Type B pancreatic cell (in vitro differentiated cells): ENCODE measurements around the gene MED6. TPM values are rescaled to one million over a fixed set of nuclear protein-coding genes. Genes with fewer than 3 reads are reported as not detected.

ENCODE experiments used
- DNase-seq: peaks from one replicate; pipeline ENCODE4 v3.0.0; 2021; ENCODE audit warnings: mixed read lengths; ENCODE audit not compliant: unreplicated experiment; ENCODE audit errors: extremely low spot score
- H3K27ac Mint-ChIP-seq: 2 replicates; pipeline ENCODE4 v1.8.0; 2021; ENCODE audit warnings: mild to moderate bottlenecking, mixed read lengths
- H3K27me3 Mint-ChIP-seq: 2 replicates; pipeline ENCODE4 v1.8.0; 2021; ENCODE audit warnings: mixed read lengths
- H3K36me3 Mint-ChIP-seq: 2 replicates; pipeline ENCODE4 v1.8.0; 2021; ENCODE audit warnings: mixed read lengths
- H3K4me1 Mint-ChIP-seq: one replicate; pipeline ENCODE4 v1.8.0; 2021; ENCODE audit warnings: mixed read lengths; ENCODE audit not compliant: unreplicated experiment
- H3K4me3 Mint-ChIP-seq: 2 replicates; pipeline ENCODE4 v1.8.0; 2021; ENCODE audit warnings: mild to moderate bottlenecking, mixed read lengths
- H3K9me3 Mint-ChIP-seq: 2 replicates; pipeline ENCODE4 v1.8.0; 2021; ENCODE audit warnings: mixed read lengths
- total RNA-seq: library from RNA; stranded (reverse); gene quantifications from 2 replicates; pipeline ENCODE4 v1.2.1, GENCODE V29; 2021; ENCODE audit warnings: low replicate concordance
- TF ChIP-seq, protein P1 (sequence below): fragments of 200-600 bp; sonication (generic); conservative IDR thresholded peaks from 2 replicates; pipeline ENCODE4 v1.5.0; 2021; ENCODE audit warnings: antibody characterized with exemption, mild to moderate bottlenecking

Gene MED6
- total RNA-seq, 1 donor from 2014 or later, result 46.5 TPM

DNA sequence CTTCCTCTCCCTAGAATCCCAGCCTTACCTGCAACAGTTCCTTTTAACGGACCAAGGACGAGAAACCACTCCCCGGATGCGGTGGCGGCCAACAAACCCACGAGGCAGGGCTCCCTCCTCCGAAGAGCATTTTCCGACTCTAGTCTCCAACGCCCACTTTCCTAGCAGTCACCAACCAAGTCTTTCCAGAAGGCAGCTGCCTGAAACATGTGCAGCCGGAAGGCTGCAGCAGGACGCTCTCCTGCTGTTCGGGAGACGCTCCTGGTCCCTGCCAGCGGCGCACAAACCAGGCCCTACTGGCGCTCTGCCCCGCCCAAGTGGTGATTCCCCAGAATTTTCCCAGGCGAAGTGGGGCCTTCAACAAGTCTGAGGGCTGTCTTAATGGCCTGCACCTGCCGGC is 44.6 kb downstream of the MED6 start:
- H3K27ac Mint-ChIP-seq, result no peak overlapping the region
- H3K36me3 Mint-ChIP-seq, result peaks cover 3% of the 10 kb centered on the region
- no peaks in the 10 kb centered on the region for H3K4me1 Mint-ChIP-seq
- TF ChIP-seq, protein P1, sequence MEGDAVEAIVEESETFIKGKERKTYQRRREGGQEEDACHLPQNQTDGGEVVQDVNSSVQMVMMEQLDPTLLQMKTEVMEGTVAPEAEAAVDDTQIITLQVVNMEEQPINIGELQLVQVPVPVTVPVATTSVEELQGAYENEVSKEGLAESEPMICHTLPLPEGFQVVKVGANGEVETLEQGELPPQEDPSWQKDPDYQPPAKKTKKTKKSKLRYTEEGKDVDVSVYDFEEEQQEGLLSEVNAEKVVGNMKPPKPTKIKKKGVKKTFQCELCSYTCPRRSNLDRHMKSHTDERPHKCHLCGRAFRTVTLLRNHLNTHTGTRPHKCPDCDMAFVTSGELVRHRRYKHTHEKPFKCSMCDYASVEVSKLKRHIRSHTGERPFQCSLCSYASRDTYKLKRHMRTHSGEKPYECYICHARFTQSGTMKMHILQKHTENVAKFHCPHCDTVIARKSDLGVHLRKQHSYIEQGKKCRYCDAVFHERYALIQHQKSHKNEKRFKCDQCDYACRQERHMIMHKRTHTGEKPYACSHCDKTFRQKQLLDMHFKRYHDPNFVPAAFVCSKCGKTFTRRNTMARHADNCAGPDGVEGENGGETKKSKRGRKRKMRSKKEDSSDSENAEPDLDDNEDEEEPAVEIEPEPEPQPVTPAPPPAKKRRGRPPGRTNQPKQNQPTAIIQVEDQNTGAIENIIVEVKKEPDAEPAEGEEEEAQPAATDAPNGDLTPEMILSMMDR, result no peak
- H3K27me3 Mint-ChIP-seq, result no peaks in the 10 kb centered on the region
- H3K9me3 Mint-ChIP-seq, result no peaks in the 10 kb centered on the region
- no peak for DNase-seq
- no peak overlapping the region for H3K4me3 Mint-ChIP-seq

DNA sequence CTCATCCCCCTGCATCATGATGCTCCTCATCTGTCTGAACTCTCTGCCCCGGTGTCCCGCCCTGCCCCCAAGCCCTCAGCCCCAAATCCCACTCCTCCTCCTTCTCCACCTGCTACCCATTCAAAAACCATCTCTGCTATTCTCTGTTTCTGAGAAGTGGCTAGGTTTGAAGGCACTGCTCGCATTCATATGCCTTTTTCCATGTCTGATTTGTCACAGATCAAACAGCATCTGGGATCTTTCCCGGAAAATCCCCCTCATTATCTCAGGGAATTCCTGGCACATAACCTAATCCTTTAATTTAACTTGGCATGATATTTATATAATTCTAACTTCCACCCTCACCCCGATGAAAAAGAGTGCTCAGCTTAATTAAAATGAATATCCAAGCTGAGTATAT is 62.4 kb downstream of the MED6 start:
- DNase-seq, result no peak
- peaks cover 8% of the 10 kb centered on the region for H3K36me3 Mint-ChIP-seq
- TF ChIP-seq, protein P1, result no peak
- H3K4me1 Mint-ChIP-seq, result no peaks in the 10 kb centered on the region
- no peak overlapping the region for H3K4me3 Mint-ChIP-seq
- peaks cover 19% of the 10 kb centered on the region for H3K9me3 Mint-ChIP-seq
- H3K27me3 Mint-ChIP-seq, result no peaks in the 10 kb centered on the region
- H3K27ac Mint-ChIP-seq, result no peak overlapping the region

DNA sequence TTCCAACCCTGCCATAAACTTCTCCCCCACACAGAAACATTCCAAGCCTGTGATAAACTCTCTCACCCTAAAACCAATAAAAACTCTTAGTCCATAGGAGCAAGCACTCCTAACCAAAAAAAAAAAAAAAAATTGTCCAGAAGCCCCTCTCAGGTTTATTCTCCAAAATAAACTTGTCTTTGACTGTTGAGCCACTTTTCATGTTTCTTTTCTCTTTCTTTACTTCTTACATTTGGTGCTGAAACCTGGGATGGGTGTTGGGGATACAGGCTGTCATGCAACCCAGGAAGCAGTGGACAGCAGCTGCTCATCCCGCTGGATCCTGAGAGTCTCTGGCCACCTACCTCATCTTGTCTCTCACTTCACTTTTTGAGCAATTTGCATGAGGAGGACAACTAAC is 63.6 kb downstream of the MED6 start:
- TF ChIP-seq, protein P1, result no peak
- Mint-ChIP-seq H3K27me3 (no peaks in the 10 kb centered on the region), H3K4me1 (no peaks in the 10 kb centered on the region), H3K9me3 (peaks cover 22% of the 10 kb centered on the region), H3K4me3 (no peak overlapping the region), H3K27ac (no peak overlapping the region), H3K36me3 (peaks cover 17% of the 10 kb centered on the region)
- DNase-seq, result no peak

DNA sequence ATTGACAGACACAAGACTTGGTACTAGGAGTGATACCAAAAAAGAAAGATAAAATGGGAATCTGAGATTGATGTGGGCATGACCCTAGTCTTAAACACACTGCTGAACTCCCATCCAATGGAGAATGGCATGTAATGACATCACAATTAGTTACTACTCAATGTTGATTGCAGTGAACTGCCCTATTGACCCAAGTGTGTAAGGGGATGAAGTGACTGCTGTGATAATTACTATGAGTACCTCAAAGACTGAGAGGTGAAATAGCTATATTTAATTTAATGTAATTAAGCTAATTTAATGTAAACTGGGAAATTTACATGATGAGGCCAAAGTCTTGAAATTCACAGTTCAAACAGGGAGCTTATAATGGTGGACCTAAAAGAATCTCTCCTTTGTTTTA is 65.6 kb downstream of the MED6 start, which contains the start of gene ADAM20:
Gene ADAM20, minus strand, starts transcription at position 101 of the 400 bp plus-strand sequence. CDS start 10,247 bp downstream, outside the sequence.
- peaks cover 22% of the 10 kb centered on the region for H3K9me3 Mint-ChIP-seq

More for the DNA sequence above, 65.6 kb downstream of the MED6 start, which contains the start of gene ADAM20:
- TF ChIP-seq, protein P1, result no peak
- Mint-ChIP-seq H3K27me3 (no peaks in the 10 kb centered on the region), H3K4me1 (no peaks in the 10 kb centered on the region), H3K4me3 (no peak within 1 kb of the TSS), H3K27ac (no peak within 1 kb of the TSS), H3K36me3 (peaks cover 17% of the 10 kb centered on the region)
- no peak for DNase-seq

Other genes with a start within 250 kb of the MED6 start
- 42.1 and 61.6 TPM in 2 replicates for gene COX16, start 241.0 kb downstream of the MED6 start, total RNA-seq
- 32.1 and 32.5 TPM in 2 replicates for gene SYNJ2BP, start 183.6 kb downstream of the MED6 start, total RNA-seq
- gene ADAM21, start 148.5 kb downstream of the MED6 start, total RNA-seq, result 0.10 TPM in 1 of 2 replicates, not detected in the other
- gene ADAM20, start 65.7 kb downstream of the MED6 start, total RNA-seq, result 0.29 and 0.85 TPM in 2 replicates
- gene TTC9, start 41.3 kb upstream of the MED6 start, total RNA-seq, result 14.9 and 32.0 TPM in 2 replicates
- 14.9 and 27.4 TPM in 2 replicates for gene MAP3K9, start 208.9 kb upstream of the MED6 start, total RNA-seq